OCI-LY1 (cell line): ENCODE results near the gene RBM20.
A peak's percentile ranks its signal among the peaks of the same experiment; 100 is the strongest.

ENCODE experiments used
- H2AFZ ChIP-seq: fragments of 200-600 bp; sonication (generic), shearing (Covaris generic); 2 replicates; pipeline ENCODE4 v1.6.0; 2014; ENCODE audit warnings: antibody characterized with exemption, mild to moderate bottlenecking, low read length
- H3F3A ChIP-seq: fragments of 200-600 bp; sonication (generic), shearing (Covaris generic); 2 replicates; pipeline ENCODE4 v1.6.0; 2014; ENCODE audit warnings: mild to moderate bottlenecking, antibody characterized with exemption, low read length, moderate library complexity; ENCODE audit not compliant: insufficient read depth
- H3K27ac ChIP-seq: fragments of 200-600 bp; sonication (generic); 2 replicates; pipeline ENCODE4 v1.5.1; 2014; ENCODE audit warnings: low read length, mixed run types, mild to moderate bottlenecking, low read depth; ENCODE audit not compliant: poor library complexity, severe bottlenecking
- H3K27me3 ChIP-seq: fragments of 200-600 bp; sonication (generic); 2 replicates; pipeline ENCODE4 v1.6.0; 2014; ENCODE audit warnings: antibody characterized with exemption, mild to moderate bottlenecking, low read length, moderate library complexity; ENCODE audit not compliant: insufficient read depth
- H3K36me3 ChIP-seq: fragments of 200-600 bp; sonication (generic); 2 replicates; pipeline ENCODE4 v1.6.1; 2014; ENCODE audit warnings: mild to moderate bottlenecking, antibody characterized with exemption, low read length, moderate library complexity, mixed read lengths; ENCODE audit not compliant: insufficient read depth
- H3K4me1 ChIP-seq: fragments of 200-600 bp; sonication (generic); 2 replicates; pipeline ENCODE4 v1.5.1; 2014; ENCODE audit warnings: mild to moderate bottlenecking, low read length, moderate library complexity; ENCODE audit not compliant: insufficient read depth, severe bottlenecking
- H3K4me2 ChIP-seq: fragments of 200-600 bp; sonication (generic), shearing (Covaris generic); 2 replicates; pipeline ENCODE4 v1.6.1; 2014; ENCODE audit warnings: low read length
- H3K4me3 ChIP-seq: fragments of 200-600 bp; sonication (generic); 2 replicates; pipeline ENCODE4 v1.5.1; 2014; ENCODE audit warnings: low read length, low read depth, mild to moderate bottlenecking, mixed read lengths; ENCODE audit not compliant: poor library complexity, severe bottlenecking
- H3K79me2 ChIP-seq: fragments of 200-600 bp; shearing (Covaris generic); 2 replicates; pipeline ENCODE4 v1.6.1; 2016; ENCODE audit warnings: mixed run types, low read length, mixed read lengths; ENCODE audit not compliant: insufficient read depth
- H3K9ac ChIP-seq: fragments of 200-600 bp; sonication (generic), shearing (Covaris generic); 2 replicates; pipeline ENCODE4 v1.6.1; 2014; ENCODE audit warnings: mild to moderate bottlenecking, low read length, mixed read lengths
- H3K9me2 ChIP-seq: fragments of 200-600 bp; sonication (generic), shearing (Covaris generic); 2 replicates; pipeline ENCODE4 v1.6.1; 2014; ENCODE audit warnings: low read depth, mild to moderate bottlenecking, low read length, mixed read lengths
- H3K9me3 ChIP-seq: fragments of 200-600 bp; shearing (Covaris generic); 2 replicates; pipeline ENCODE4 v1.6.1; 2014; ENCODE audit warnings: low read length, mixed read lengths
- H4K20me1 ChIP-seq: fragments of 200-600 bp; sonication (generic), shearing (Covaris generic); 2 replicates; pipeline ENCODE4 v1.6.0; 2016; ENCODE audit warnings: mild to moderate bottlenecking, low read length; ENCODE audit not compliant: insufficient read depth
- CTCF ChIP-seq: fragments of 200-600 bp; sonication (generic), shearing (Covaris generic); IDR thresholded peaks from 2 replicates; pipeline ENCODE4 v1.5.1; 2017; ENCODE audit warnings: mild to moderate bottlenecking, antibody characterized with exemption, low read length, moderate library complexity, mixed read lengths
- EZH2 ChIP-seq: fragments of 200-600 bp; sonication (generic), shearing (Covaris generic); IDR thresholded peaks from 2 replicates; pipeline ENCODE4 v1.8.0; 2017; ENCODE audit warnings: borderline replicate concordance, mixed run types, mild to moderate bottlenecking, antibody characterized with exemption, low read length, moderate library complexity, mixed read lengths

The RBM20 gene

GRCh38 chr10:110840225-110840922, 196.2 kb downstream of the RBM20 start:
- no peak overlapping the region for H2AFZ ChIP-seq
- H3K9me2 ChIP-seq = no peaks in the 10 kb centered on the region
- no peaks in the 10 kb centered on the region for H4K20me1 ChIP-seq
- H3K27me3 ChIP-seq = no peaks in the 10 kb centered on the region
- no peaks in the 10 kb centered on the region for H3K9me3 ChIP-seq
- H3F3A ChIP-seq = no peaks in the 10 kb centered on the region
- no peak overlapping the region for H3K4me2 ChIP-seq
- no peaks in the 10 kb centered on the region for H3K36me3 ChIP-seq
- peaks cover 83% of the 10 kb centered on the region for H3K4me1 ChIP-seq
- H3K9ac ChIP-seq = no peak overlapping the region; the same call in 1 of the 2 replicates
- no peak for TF ChIP-seq EZH2
- no peak for TF ChIP-seq CTCF
- peak overlapping the region; percentile 99 for H3K27ac ChIP-seq
- H3K4me3 ChIP-seq = no peak overlapping the region
- H3K79me2 ChIP-seq = no peaks in the 10 kb centered on the region

GRCh38 chr10:110840923-110841428, 196.8 kb downstream of the RBM20 start:
- no peak overlapping the region for H2AFZ ChIP-seq
- TF ChIP-seq EZH2 = no peak
- TF ChIP-seq CTCF = no peak
- no peak overlapping the region; the same call in 1 of the 2 replicates for H3K9ac ChIP-seq
- H3K4me3 ChIP-seq = no peak overlapping the region
- peak overlapping the region; percentile 99 for H3K27ac ChIP-seq
- no peaks in the 10 kb centered on the region for H4K20me1 ChIP-seq
- no peaks in the 10 kb centered on the region for H3K27me3 ChIP-seq
- peak overlapping the region; percentile 86; the same call in 1 of the 2 replicates for H3K4me2 ChIP-seq
- H3K79me2 ChIP-seq = no peaks in the 10 kb centered on the region
- no peaks in the 10 kb centered on the region for H3K36me3 ChIP-seq
- no peaks in the 10 kb centered on the region for H3K9me3 ChIP-seq
- H3K9me2 ChIP-seq = no peaks in the 10 kb centered on the region
- H3K4me1 ChIP-seq = peaks cover 83% of the 10 kb centered on the region
- H3F3A ChIP-seq = no peaks in the 10 kb centered on the region

- Histone ChIP-seq H3K79me2 (no peaks in the 10 kb centered on the region), H3K4me1 (peaks cover 83% of the 10 kb centered on the region), H3K4me3 (peak overlapping the region; percentile 51), H3F3A (no peaks in the 10 kb centered on the region), H3K27ac (peak overlapping the region; percentile 99), H4K20me1 (no peaks in the 10 kb centered on the region), H3K9me2 (no peaks in the 10 kb centered on the region), H3K9ac (peak overlapping the region; percentile 84), H3K4me2 (peak overlapping the region; percentile 86), H2AFZ (no peak overlapping the region), H3K36me3 (no peaks in the 10 kb centered on the region), H3K9me3 (no peaks in the 10 kb centered on the region), H3K27me3 (no peaks in the 10 kb centered on the region)
- no peak for TF ChIP-seq CTCF
- TF ChIP-seq EZH2 = no peak
Observed at GRCh38 chr10:110841767-110842267, 197.7 kb downstream of the RBM20 start.
